Activated CD4-positive, CD25-positive, alpha-beta regulatory T cell (primary cell): ENCODE data around the gene SIRT2.

Source experiments
- DNase-seq, 4 experiments: peaks; one replicate each; lab custom pipeline; 2025; lab: John Stamatoyannopoulos, UW

Gene SIRT2

DNA sequence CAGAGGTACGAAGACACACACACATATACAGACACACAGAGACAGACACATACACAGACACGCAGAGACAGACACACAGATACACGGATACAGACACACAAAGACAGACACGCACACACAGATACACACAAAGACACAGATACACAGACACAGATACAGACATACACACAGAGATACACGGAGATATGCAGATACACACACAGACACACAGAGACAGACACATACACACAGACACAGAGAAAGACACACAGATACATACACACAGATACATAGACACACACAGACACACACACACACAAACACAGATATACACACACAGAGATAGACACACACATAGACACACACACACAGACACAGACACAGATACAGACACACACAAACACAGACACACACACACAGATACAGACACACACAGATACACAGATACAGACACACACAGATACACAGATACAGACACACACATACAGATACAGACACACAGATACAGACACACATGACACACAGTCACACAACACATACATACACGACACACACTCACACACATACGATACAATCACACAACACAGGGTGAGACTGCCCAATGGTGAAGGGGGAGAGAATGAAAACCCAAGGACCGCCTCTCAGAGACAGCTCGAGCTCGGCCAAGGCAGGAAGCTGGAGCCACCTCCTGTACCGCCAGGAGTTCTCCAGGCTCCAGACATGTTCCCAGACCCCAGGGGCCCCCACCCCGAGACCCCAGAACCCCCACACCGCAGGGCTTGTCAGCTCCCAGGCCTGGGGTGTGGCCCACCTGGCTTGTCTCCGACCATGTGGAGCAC lies 21.4 kb upstream of the SIRT2 start:
- no peak for DNase-seq

GRCh38 chr19:38919837-38920601 lies 20.6 kb upstream of the SIRT2 start:
- DNase-seq, result no peak

GRCh38 chr19:38918526-38918925 lies 19.1 kb upstream of the SIRT2 start:
- no peak for DNase-seq

- no peak for DNase-seq
These were observed 18.6 kb upstream of the SIRT2 start for GRCh38 chr19:38917921-38918491.

DNA sequence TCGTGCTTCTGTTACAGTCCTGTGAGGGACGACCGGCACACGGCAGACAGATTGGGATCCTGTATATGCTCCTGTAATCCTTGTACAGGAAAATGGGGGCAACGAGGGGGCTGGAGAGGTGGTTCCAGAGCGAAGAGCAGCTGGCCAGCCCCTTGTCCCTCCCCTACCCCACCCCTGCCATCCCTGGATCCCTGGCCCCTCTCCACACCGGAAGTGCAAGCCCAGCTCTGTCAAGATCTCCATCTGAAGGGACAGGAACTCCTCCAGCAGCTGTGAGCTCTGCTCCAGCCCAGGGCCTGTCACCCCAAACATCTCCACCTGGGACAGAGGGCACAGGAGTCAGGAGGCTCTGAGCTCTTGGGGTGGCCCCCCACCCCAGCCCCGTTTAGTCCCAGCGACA lies 18.1 kb upstream of the SIRT2 start:
- DNase-seq, result no peak

- DNase-seq, result no peak
These were observed 16.2 kb upstream of the SIRT2 start for GRCh38 chr19:38915329-38916321.

DNA sequence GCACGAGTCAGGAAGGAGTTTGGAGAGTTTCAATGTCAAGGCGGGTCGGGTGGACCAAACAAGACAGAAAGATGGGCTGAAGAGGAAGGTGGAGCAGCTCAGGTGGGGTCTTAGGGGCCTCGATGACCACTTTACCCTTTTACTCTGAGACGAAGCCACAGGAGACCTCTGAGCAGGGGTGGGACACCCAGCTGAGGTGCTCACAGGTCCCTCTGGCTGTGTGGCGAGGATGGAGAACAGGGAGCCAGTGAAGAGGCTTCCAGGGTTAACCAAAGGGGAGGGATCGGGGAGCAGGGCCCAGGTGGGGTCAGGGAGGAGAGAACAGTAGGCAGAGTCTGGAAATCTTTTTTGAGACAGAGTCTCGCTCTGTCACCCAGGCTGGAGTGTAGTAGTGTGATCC lies 14.5 kb upstream of the SIRT2 start:
- DNase-seq, result no peak

GRCh38 chr19:38912600-38913514 lies 13.4 kb upstream of the SIRT2 start:
- no peak for DNase-seq

DNA sequence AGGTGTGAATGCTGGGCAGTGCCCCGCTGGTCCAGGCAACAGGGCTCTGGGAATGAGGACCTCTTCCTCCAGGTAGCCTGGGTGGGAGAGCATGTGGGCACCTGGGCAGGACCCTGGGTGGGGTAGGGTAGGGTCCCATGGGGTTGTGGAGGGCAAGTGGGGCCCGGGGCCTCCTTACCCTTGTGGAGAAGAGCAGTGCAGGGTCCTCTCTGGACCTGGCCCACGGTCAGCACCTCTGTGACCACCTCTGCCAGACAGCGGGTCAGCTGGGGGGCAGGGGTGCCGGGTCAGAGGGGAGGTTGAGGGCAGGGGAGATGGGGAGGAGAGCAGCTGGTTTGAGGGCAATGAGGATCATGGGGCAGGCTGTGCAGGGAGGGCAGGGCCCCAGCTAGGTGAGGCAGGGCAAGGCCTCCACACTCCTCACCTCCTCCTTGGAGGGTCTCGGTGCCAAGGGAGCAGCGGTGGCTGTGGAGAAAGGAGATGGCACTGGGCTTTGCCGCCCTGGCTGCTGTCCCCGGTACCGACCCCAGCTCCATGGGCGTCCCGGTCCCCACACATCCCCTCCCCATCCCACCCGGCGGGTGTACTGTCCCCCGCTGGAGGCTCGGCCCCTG lies 12.1 kb upstream of the SIRT2 start:
- DNase-seq, result no peak

DNA sequence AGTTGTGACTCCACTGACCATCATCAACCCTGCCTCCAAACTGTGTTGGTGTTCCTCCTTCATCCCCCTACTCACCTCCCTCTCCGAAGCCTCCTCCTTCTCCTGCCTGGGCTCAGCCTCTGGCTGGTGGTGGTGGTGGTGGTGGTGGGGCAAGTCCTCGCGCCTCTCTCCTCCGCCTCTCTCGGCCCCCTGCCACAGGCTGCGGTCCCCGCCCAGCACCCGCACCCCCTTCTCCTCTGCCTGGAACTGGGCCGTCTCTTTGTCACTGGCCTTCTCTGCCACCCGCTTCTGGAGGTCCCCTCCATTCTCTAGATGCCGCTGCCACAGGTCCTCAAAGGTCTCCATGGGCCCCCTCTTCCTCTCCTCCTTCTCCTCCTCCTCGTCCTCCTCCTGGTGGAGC lies 11.1 kb upstream of the SIRT2 start:
- no peak for DNase-seq

DNA sequence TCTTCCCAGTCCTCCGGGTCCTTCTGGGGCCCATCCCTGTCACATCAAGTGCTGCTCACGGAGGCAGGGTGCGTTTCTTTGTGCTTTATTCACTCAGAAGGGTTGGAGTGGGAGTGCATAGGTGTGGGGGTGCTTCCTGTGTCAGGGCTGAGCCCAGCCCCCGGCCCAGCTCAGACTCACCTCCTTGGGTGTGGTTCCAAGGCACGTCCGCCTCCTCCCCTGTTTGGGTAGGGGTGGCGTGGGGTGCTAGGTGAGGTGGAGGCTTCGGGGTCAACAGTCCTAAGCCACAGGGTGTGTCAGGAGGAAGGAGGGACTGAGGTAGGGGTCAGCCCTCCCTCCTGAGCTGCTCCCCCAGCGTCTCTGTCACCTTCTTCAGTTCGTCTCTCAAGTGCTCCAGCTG lies 9.5 kb upstream of the SIRT2 start:
- no peak for DNase-seq

DNA sequence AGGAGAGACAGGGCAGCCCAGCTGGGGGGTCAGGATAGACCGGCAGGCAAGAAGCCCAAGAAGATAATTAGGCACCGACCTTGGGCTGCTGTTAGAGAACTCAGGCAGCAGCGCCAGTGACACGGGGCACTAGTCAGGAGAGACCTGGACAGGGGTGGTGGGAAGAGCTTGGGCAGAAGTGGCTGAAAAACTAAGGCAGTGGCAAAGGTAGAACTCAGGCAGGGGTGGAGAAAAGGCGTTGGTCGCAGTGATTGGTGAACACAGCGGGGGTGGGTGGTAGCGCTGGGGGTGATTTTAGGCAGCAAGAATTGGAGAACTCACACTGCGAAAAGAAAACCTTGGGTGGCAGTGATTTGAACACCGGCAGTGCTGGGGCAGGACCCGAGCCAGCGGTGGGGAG lies 8.3 kb upstream of the SIRT2 start:
- no peak for DNase-seq

- DNase-seq, result no peak
These were observed 7.8 kb upstream of the SIRT2 start for GRCh38 chr19:38907227-38907626.

GRCh38 chr19:38905620-38906019 lies 6.2 kb upstream of the SIRT2 start:
- no peak for DNase-seq

DNA sequence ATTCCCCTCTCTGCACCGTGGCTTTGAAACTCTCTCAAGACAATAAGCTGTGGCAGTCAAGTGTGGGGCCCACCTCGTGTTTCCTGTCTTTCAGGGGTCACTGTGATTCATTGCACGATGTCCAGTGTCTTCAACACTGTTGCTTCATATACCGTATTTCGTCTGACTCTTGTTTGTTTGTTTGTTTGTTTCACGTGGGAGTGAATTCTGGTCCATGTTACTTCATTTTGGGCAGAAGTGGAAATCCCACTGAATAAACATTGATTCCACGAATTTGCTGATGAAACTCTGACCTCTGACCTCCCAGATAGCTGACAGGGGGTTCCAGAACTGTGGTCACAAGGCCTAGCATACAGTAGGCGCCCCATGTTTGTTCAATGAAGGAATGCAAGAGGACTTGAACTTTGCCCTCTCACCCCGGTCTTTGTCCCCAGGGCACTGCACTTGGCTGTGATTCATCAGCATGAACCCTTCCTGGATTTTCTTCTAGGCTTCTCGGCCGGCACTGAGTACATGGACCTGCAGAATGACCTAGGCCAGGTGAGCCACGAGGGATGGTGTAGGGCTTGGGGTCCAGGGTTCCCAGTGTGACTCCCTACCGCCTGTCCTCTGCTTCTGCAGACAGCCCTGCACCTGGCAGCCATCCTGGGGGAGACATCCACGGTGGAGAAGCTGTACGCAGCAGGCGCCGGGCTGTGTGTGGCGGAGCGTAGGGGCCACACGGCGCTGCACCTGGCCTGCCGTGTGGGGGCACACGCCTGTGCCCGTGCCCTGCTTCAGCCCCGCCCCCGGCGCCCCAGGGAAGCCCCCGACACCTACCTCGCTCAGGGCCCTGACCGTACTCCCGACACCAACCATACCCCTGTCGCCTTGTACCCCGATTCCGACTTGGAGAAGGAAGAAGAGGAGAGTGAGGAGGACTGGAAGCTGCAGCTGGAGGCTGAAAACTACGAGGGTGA lies 5.4 kb upstream of the SIRT2 start:
- DNase-seq, result no peak

- no peak for DNase-seq
These were observed 2.3 kb upstream of the SIRT2 start for GRCh38 chr19:38901683-38902082.

DNA sequence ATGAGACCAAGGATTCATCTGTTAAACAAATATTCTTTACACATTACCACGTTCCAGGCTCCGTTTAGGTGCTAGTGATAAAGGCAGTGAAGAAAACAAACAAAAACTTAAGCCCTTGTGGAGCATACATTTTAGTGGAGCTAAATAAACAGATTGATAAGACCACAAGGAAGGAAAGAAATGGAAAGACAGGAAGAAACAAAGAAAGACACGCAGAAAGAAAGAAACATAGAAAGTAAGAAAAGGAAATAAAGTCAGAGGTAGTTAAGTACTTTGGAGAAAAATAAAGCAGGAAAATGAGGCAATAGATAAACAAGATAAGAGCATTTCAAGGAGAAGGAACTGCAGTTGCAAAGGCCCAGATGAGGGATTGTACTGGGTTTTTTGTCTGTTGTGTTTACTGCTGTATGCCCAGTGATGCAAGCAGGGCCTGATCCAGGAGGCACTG lies 1.3 kb upstream of the SIRT2 start:
- no peak for DNase-seq

DNA sequence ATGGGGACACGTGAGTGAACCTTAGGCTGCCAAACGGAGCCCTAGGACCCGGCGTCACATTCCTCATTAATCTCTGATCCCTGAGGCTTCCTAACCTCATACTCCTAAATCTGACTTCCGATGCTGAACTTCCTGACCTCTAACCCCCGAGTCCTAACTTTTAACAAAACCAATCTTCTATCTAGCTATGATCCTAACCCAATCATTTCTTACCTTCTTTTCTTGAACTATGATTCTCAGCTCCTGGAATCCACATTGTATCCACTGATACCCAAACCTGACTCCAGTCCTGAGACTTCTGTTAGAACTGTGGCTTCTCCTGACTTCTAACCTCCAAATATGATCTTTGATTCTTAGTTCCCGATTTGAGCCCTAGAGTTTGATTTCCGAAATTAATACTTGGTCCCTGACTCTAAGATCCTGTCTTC lies 798 bp upstream of the SIRT2 start:
- no peak for DNase-seq
